ENCODE measurements around the gene MTRF1L. TPM values are rescaled to one million over a fixed set of nuclear protein-coding genes. Genes with fewer than 3 reads are reported as not detected.
A peak's percentile ranks its signal among the peaks of the same experiment; 100 is the strongest.

The MTRF1L gene, protein sequence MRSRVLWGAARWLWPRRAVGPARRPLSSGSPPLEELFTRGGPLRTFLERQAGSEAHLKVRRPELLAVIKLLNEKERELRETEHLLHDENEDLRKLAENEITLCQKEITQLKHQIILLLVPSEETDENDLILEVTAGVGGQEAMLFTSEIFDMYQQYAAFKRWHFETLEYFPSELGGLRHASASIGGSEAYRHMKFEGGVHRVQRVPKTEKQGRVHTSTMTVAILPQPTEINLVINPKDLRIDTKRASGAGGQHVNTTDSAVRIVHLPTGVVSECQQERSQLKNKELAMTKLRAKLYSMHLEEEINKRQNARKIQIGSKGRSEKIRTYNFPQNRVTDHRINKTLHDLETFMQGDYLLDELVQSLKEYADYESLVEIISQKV
- total RNA-seq = 23.8 TPM
- long read RNA-seq, transcript MTRF1L-208 (7 exons, 3,651 nt) = major isoform, 30 of 87 reads
- long read RNA-seq, transcript MTRF1L-203 (7 exons, 3,676 nt) = major isoform, 30 of 87 reads
- long read RNA-seq, partial matches to known transcripts = 4 of 87 reads
- long read RNA-seq, other reads (novel, unspliced or antisense) = 13 of 87 reads

DNA sequence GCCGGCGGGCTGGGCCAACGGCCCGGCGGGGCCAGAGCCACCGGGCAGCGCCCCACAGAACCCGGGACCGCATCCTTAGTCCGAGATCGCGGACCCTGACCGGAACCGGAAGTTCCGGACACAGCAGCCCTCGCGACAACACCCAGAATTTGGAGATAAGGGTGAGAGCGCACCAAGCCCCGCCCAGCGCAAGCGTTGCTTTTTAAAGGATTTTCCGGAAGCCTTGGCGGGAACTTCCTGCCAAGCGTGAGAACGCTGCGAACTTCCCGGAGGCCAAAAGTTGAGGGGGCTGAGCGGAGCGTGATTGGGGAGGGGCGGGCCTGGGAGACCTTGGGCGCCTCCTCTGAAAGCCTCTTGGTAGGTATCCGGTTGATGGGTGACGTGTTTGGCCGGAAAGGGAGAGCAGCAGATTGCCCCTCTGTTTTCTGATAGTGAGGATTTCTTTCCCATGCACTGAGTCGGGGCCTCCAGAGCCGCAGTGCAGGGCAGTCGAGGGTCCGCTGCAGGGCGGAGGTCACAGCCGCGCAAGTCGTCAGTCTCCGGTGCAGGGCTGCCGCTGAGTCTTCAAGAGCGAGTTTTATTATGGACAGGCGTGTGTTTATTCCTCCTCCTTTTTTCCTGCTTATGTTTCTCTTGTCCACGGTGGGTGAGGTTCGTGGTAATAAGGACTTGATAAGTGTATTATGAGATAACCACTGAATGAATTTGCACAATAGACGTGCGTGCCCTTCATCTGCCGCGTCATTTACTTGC is at the start of gene MTRF1L:
TSS of gene MTRF1L (minus strand) at position 97 of the 753 bp plus-strand sequence. CDS start at position 73, 24 bp downstream.
- intact Hi-C loops (cut with DNase I) = loop anchor here (2.0 kb wide), 1 partner anchor 20 kb away; the partner anchor contains the start of gene FBXO5

DNA sequence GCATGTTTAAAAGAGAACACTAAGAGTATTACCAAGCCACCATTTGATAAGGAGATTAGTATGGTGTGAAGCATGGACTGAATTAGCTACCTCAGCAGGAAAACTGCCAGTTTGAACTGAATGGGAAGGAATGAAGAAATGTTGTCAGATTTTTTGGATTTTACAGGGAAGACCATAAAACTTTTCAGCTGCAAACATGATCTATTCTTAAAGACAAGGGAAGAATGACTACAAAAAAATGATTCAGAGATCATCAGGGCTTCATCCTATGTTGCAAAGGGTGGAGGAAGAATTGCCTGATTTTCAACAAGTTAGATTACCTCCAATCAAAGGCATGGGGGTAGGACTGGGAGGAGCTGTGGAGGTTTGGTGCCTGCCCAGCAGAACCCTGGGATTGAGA is 49.3 kb upstream of the MTRF1L start:
- DNase-seq (ENCODE audit: low spot score) = no peak
- intact Hi-C loops (cut with DNase I) = no loop called here

More for the DNA sequence above, at the start of gene MTRF1L:
- peak; percentile 96 for DNase-seq (ENCODE audit: low spot score)

DNA sequence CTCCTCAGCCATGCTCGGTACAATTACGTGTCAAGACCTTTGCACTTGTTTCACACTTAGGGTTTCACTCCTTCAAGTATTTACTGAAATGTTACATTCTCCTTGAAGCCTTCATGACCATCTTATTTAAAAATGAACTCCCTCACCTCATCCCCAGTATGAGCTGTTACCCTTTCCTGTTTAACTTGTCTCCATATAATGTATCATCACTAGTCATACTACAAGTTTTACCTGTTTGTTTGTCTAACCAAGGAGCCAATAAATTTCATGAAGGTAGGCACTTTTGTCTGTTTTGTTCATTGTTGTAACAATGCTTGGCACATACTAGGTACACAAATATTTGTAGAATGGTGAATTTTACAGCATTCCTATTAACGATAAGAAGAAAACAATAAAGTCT is 46.1 kb upstream of the MTRF1L start:
- no peak for DNase-seq (ENCODE audit: low spot score)
- intact Hi-C loops (cut with DNase I) = no loop called here

DNA sequence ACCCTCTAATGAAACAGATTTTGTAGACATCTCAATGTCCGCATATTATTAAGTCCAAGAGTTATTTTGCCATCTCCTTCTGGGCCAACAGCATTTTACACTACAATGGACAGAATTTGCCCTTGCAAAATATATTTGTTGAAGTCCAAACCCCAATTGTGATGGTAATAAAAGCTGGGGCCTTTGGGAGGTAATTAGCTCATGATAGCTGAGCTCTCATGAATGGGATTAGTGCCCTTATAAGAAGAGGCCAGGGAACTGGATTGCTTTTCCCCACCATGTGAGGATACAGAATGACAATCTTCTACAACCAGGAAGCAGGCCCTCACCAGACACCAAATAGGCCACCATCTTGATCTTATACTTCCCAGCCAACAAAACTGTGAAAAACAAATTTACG is 44.9 kb upstream of the MTRF1L start:
- no peak for DNase-seq (ENCODE audit: low spot score)
- intact Hi-C loops (cut with DNase I) = no loop called here

DNA sequence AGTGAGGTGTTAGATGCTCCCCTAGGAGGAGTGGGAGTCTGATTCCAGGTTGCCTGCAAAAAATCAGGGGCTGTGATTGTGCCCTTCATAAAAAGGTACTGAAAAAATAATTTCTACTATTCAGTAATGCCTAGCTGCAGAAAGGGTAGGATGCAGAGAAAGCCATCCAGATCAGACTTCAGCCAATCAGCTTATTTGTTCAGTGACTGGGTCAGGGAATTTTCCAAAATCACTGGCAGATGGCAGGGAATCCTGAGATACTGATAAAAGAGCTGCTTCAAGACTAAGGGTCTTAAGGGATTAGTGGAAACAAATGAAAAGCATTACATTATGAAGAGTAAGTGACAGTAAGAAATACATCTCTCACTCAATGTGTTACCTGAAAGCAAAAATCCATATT is 42.8 kb upstream of the MTRF1L start:
- intact Hi-C loops (cut with DNase I) = no loop called here

DNA sequence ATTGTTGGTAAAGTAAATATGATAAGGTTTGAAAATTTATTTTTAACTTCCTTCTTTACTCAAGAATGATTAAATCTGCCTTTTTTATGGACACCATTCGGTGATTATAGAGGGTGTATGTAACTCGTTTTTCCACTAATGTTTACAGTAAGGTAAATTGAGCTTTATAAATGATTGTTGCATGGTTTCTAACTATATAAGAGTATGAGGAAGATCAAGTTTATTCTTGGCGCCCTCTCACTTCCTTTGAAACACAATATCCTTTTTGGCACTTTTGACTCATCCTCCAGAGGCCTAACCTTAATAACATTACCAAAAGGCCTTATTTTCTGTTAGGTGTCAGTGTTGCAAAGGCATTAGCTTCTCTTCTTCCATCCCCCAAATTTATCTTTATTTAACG is 41.8 kb upstream of the MTRF1L start:
- intact Hi-C loops (cut with DNase I) = no loop called here
- DNase-seq (ENCODE audit: low spot score) = no peak

More for the DNA sequence above, 42.8 kb upstream of the MTRF1L start:
- no peak for DNase-seq (ENCODE audit: low spot score)

DNA sequence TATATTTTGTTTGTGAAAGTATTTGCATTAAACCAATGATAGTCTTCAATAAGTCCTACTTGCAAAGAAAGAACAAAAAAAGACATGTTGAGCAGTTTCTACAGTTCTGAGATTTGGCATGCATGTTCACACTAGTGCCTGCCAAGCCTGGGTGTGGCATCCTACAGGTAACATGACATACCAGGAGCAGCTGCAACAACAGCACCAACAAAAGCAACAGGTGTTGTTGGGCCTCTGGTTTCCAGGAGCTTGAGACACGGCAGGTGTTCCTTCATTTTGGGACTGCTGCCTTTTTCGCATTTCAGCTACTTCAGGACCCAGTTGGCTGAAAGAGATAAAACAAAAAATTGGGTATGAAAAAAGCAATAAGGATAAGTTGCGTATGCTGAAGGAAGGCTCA is 41.2 kb upstream of the MTRF1L start:
- intact Hi-C loops (cut with DNase I) = no loop called here
- DNase-seq (ENCODE audit: low spot score) = no peak

DNA sequence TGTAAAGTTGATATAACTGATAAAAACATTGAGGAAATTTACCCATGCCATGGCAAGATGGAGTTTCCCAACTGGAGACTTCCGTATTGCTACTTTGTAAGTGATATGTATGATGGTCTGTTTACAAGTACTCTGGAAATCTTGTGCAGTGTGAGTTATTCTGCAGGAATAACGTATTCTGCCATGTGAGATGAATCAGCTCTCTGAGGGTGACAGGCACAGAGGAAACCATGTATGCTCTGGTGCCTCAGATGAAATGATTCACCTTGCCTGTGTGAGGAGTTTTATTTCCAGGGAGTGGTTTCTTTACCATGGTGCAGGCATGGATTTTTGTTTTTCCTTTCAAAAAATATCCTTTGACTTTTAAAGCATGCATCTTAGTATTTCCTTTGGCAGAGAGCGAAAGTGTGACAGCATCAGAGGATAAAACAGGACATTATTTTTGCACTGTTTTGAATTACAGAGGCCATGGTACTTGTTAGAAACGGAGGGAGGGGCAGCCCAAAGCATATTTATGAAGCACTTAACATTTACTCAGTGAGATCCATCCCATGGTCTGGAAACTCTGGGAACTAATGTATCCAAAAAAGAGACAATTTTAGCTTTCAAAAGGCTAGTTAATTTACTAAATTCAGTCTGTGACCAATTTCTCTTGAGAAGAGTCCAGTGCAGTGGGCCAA is 36.0 kb upstream of the MTRF1L start:
- no peak for DNase-seq (ENCODE audit: low spot score)
- intact Hi-C loops (cut with DNase I) = loop anchor here (10.0 kb wide), 2 partner anchors 176 to 476 kb away; no protein-coding TSS in a partner anchor

DNA sequence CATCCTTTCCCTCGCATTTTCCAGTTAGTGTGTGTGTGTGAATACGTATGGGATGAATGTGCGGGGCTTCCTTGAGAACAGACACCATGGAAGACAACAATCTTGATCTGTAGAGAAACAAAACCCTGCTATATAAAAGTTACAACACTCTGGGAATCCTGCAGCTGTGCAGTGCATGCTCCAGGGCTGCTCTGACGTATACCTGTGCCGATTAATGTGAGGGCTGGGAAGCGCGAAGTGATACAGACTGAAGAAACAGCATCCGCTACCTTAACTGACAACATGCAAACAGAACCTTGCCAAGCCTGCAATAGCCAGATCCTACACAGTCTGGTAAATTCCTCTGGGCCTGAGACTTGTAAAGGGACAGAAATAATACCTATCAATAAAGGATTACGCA is 31.6 kb upstream of the MTRF1L start:
- no peak for DNase-seq (ENCODE audit: low spot score)
- intact Hi-C loops (cut with DNase I) = loop anchor here (10.0 kb wide), 2 partner anchors 181 to 481 kb away; no protein-coding TSS in a partner anchor

DNA sequence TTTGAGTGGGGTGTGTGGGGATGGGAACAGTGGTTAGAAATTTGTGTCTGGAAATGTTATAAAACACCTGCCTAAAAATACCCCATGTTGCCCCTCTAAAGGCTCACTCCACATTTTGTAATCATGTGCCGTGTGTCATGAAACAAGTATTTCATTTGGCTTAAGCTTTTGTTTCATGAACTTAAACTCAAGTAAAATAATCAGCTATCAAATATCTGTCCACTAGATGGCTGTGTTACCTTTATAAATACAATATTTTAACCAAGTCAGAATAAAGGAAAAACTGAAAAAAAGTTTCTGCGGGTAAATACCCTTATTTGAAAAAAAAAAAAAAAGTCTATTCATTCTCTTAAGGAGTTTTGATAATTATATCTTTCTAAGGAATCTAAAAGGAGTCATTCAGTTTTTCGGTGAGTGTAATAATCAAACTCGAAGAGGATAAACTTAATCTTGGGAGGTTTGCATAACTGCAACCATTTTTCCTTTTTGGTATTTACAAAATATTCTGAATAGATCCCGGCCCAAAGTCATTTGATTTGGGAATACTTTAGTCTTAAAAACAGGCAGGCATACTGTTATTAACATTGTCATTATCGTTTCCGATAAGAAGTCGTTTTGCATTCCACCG is 29.9 kb upstream of the MTRF1L start:
- intact Hi-C loops (cut with DNase I) = loop anchor here (10.0 kb wide), 2 partner anchors 182 to 482 kb away; no protein-coding TSS in a partner anchor
- DNase-seq (ENCODE audit: low spot score) = no peak

DNA sequence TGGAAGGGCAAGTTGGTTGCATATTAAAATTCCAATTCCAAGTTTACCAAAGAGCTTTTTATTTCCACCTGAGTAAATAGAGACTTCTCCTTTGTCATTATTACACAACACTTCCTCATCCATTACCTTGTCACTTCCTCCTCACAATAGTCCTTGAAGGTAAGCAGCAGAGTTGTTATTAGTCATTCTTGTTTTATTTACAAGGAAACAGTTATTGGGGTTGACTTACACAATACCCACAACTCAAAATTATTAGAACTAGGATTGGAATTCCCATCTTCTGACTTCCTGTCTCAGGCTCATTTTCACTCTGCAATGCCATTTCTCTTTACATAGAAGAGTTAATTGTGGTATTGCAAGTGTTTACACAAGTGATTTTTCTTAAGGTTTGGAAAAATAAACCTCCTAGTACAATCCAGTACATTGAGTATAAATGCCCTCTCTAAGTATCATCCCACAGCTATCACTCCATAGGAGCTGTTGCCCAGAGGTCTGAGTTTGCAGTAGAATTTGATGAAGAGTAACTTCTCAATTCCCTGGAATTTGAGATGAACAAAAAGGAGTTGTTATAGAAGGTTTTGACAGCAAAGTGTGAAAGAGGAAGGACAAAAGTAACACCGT is 28.9 kb upstream of the MTRF1L start:
- no peak for DNase-seq (ENCODE audit: low spot score)
- intact Hi-C loops (cut with DNase I) = loop anchor here (10.0 kb wide), 2 partner anchors 183 to 483 kb away; no protein-coding TSS in a partner anchor

DNA sequence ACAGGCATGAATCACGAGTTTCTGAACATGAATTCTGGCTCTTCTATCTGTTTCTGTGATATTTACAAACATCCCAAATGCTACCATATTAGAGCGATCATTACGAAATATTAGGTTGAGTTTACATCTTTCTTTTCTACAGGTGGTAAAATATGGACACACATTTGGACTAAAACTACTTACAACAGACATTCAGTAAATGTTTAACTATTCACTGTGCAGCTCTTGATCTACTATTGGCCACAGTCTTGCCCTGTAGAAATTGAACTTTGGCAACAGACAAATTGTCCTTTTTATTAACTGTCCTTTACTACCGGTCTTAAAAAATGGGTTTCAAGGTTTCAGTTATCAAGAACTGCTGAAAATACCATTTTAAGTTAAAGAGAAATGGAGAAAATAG is 26.5 kb upstream of the MTRF1L start:
- no peak for DNase-seq (ENCODE audit: low spot score)
- intact Hi-C loops (cut with DNase I) = no loop called here

DNA sequence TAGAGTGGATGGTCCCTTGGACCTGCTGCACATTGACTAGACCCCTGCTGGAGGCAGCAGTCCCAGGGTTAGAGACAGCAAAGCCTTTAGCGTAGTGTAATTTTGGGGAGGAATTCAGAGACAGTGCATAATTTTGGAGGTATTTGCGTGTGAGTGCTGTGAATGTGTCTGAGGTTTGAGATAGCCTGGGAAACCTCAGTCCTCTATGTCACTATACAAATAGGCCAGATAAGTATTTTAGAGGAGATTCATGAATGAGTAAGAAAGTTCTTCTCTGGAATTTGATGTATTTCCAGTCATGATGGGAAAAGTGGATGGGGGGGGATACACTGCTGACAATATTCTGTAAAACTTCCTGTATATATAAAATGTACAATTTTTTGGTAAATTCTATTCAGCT is 25.8 kb upstream of the MTRF1L start:
- intact Hi-C loops (cut with DNase I) = no loop called here
- DNase-seq (ENCODE audit: low spot score) = no peak

DNA sequence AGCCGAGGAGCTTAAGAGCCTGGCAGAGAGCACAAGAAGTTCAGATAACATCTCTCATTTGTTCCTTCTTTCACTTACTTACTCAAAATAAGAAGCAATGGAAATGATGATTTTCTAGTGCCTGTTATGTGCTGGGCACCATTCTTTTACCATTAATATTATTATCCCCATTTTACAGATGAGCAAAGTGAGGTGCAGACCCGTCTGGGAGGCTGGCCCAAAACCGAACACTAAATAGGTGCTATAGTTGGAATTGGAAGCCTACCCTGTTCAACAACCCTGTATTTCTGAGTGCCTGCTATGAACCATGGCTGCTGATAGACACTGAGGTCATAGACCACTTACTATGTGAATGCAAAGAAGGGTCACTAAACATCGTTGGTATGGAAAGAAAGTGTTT is 25.0 kb upstream of the MTRF1L start:
- no peak for DNase-seq (ENCODE audit: low spot score)
- intact Hi-C loops (cut with DNase I) = no loop called here

DNA sequence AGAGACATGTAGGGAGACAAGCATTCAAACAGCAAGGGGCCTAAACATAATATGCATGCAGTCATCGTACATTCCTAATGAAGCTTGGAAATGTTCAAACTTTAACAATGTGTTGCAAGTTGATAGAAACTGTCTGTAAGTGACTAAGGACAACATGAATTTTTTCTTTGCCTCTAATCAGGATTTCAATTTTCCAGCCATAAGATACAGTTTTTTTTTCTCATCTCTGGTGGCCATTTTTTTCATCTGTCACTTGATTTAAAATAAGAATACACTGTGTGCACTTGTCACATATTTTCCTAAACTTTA is 22.2 kb upstream of the MTRF1L start:
- DNase-seq (ENCODE audit: low spot score) = no peak
- intact Hi-C loops (cut with DNase I) = loop anchor here (5.0 kb wide), 1 partner anchor 157 kb away; no protein-coding TSS in a partner anchor

DNA sequence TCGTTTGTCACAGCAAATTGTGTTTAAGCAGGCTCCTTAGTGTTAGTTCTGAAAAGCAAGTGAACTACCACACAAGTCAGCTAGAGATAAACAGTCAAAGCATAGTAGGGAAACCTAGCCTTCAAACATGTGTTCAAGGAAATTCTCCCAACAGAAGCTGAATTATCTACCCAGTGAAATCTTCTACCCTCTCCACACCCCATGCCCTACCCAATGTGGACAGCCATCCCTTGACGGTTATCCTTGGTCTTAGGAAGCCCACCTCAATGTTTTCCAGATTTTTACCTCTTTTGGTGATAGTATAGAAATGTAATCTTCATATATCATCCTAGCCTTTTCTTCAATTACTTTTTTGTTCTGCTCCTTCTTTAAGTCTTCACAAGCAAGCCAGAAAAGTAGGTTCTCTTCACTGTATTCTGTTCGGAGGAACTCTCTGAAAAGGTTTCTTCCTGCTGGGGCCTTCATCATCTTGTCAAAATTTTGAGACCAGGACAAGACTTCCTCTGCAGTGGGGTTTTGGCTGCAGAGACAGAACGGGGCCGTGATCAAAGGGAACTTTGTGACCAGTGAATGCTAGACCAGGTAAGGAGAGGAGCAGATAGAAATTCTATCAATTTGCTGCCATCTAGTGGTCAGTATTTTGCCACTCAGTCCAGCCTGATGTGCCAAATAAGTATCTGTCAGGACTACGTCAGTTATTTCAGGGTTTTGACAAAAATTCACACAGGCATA is 21.6 kb upstream of the MTRF1L start:
- DNase-seq (ENCODE audit: low spot score) = no peak
- intact Hi-C loops (cut with DNase I) = loop anchor here (5.0 kb wide), 1 partner anchor 157 kb away; no protein-coding TSS in a partner anchor

DNA sequence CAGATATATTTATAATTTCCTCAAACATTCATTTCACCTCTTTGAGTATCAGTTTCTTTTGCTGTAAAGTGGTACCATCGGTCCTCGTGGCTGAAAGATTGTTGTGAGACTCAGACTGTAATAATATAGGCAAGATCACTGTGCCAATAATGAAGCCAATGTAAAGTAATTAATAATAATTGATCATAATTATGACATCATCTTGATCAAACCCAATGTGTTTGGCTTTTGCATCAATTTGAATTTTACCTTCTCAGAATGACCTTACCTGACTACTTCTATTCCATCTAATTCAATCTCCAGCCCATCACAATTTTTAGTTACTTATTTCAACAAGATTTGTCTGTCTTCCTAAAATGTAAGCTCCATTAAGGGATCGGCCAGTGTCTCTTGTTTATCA is 15.8 kb upstream of the MTRF1L start:
- no peak for DNase-seq (ENCODE audit: low spot score)
- intact Hi-C loops (cut with DNase I) = no loop called here

DNA sequence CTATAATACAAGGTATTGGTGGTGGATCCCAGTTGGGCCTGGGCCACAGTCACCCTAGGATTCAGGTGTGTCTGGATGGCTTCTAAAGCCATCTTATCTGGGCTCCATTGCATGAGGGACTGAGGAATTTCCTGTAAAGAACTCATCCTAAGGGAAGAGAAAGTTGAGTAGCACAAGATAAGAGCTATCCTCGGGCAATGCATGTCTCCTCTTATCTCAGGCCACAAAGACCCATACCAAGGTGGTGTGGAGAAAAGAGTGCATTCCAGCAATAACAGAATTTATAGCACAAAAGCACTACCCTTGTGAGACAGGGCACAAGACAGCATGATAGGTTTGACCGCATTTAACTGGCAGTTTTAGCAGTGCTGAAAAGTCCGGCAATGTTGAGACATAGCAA is 14.3 kb upstream of the MTRF1L start:
- intact Hi-C loops (cut with DNase I) = no loop called here
- DNase-seq (ENCODE audit: low spot score) = no peak
